K562 (cell line): ENCODE data around the gene C10orf143.

Source experiments
- BHLHE40 ChIP-seq: IDR thresholded peaks from 2 replicates; pipeline ENCODE4 v1.6.1; 2011; ENCODE audit warnings: low read length, improper control_type of control experiment
- CTCF ChIP-seq, 3 experiments: IDR thresholded peaks in 2 of 3; conservative IDR thresholded peaks in 1 of 3; 2 replicates each; pipeline ENCODE4 v1.5.1; 2011 to 2012; ENCODE audit warnings: low read length in 3 of 3, mild to moderate bottlenecking in 3 of 3, control low read depth in 2 of 3, improper control_type of control experiment in 1 of 3, inconsistent platforms in 1 of 3, low read depth in 1 of 3, mixed read lengths in 1 of 3, moderate library complexity in 1 of 3; ENCODE audit not compliant: insufficient read depth in 2 of 3
- ESRRA ChIP-seq: fragments of 450-650 bp; IDR thresholded peaks from 2 replicates; pipeline ENCODE4 v1.6.1; 2014; ENCODE audit warnings: low read depth, mild to moderate bottlenecking, moderate library complexity, borderline replicate concordance
- GATAD2B ChIP-seq: fragments of 450-650 bp; IDR thresholded peaks from 2 replicates; pipeline ENCODE4 v1.6.1; 2017; ENCODE audit warnings: mild to moderate bottlenecking, borderline replicate concordance
- MXD1 ChIP-seq: fragments of 250-450 bp; sonication (Bioruptor Pico); IDR thresholded peaks from 2 replicates; pipeline ENCODE4 v1.8.0; 2021; ENCODE audit warnings: borderline replicate concordance, mild to moderate bottlenecking, moderate library complexity; ENCODE audit not compliant: poor library complexity, severe bottlenecking
- MYC ChIP-seq, 2 experiments: fragments of 250-450 bp in 1 of 2; sonication (Bioruptor Pico) in 1 of 2; IDR thresholded peaks; 2 replicates each; pipeline versions ENCODE4 v1.5.1 to v1.6.1; 2012 to 2021; ENCODE audit warnings: low read depth in 2 of 2, borderline replicate concordance in 1 of 2, improper control_type of control experiment in 1 of 2, low read length in 1 of 2, mild to moderate bottlenecking in 1 of 2, moderate library complexity in 1 of 2
- POLR3G ChIP-seq: IDR thresholded peaks from 2 replicates; pipeline ENCODE4 v1.6.1; 2011; ENCODE audit not compliant: insufficient read length, insufficient replicate concordance; ENCODE audit errors: extremely low read depth
- USF1 ChIP-seq: sonication (generic); formaldehyde crosslinking; IDR thresholded peaks from 2 replicates; pipeline ENCODE4 v1.9.0; 2022; ENCODE audit warnings: mild to moderate bottlenecking, missing genetic modification reagents
- USF2 ChIP-seq: sonication (generic); formaldehyde crosslinking; IDR thresholded peaks from 2 replicates; pipeline ENCODE4 v1.5.0; 2020; ENCODE audit warnings: missing genetic modification reagents
- ZNF121 ChIP-seq: sonication (generic); formaldehyde crosslinking; conservative IDR thresholded peaks from 2 replicates; pipeline ENCODE4 v1.8.0; 2022; ENCODE audit warnings: missing genetic modification reagents
- ZNF3 ChIP-seq: fragments of 250-450 bp; sonication (Bioruptor Pico); IDR thresholded peaks from 2 replicates; pipeline ENCODE4 v1.5.0; 2021; ENCODE audit warnings: mild to moderate bottlenecking, moderate library complexity
- ZNF584 ChIP-seq: fragments of 200-800 bp; sonication (Bioruptor generic); IDR thresholded peaks from 2 replicates; pipeline ENCODE4 v1.6.1; 2016; ENCODE audit warnings: low read depth, mild to moderate bottlenecking, missing genetic modification characterization, missing compliant biosample characterization
- ZZZ3 ChIP-seq: fragments of 450-650 bp; IDR thresholded peaks from 2 replicates; pipeline ENCODE4 v1.6.1; 2016; ENCODE audit warnings: antibody characterized with exemption, mild to moderate bottlenecking, moderate library complexity

- TF ChIP-seq CTCF (IDR thresholded peaks at IDR 0.05 in 2 of 3, conservative IDR thresholded peaks at IDR 0.05 in 1 of 3; ENCODE audit: insufficient read depth in 2 of 3, low read depth in 1 of 3, low read length in 3 of 3) (no peak), GATAD2B (no peak), USF2 (CRISPR knock-in tag) (no peak), BHLHE40 (no peak), MXD1 (CRISPR knock-in tag) (no peak), ZZZ3 (no peak), ZNF121 (CRISPR knock-in tag) (no peak), USF1 (CRISPR knock-in tag) (no peak), ZNF3 (CRISPR knock-in tag) (no peak), POLR3G (no peak), ZNF584 (no peak), ESRRA (no peak), MYC (IDR thresholded peaks at IDR 0.05; ENCODE audit: low read depth, low read length) (no peak), MYC (CRISPR knock-in tag; IDR thresholded peaks at IDR 0.05; ENCODE audit: borderline replicate concordance, low read depth) (no peak)
These were observed 48.7 kb upstream of the C10orf143 start for GRCh38 chr10:130159192-130159794.
